H1 (cell line): ENCODE results near the gene HIVEP2.

Experiments
- ASH2L ChIP-seq: fragments of 200-600, 300-600 bp; sonication (generic); IDR thresholded peaks from one replicate; pipeline ENCODE4 v1.7.1; 2017; ENCODE audit warnings: low read length
- CTCF ChIP-seq, 3 experiments: IDR thresholded peaks; 1 replicate in 2 of 3; 2 replicates in 1 of 3; pipeline versions ENCODE4 v1.5.1 to v1.6.1; 2011; ENCODE audit warnings: low read length in 3 of 3, mild to moderate bottlenecking in 3 of 3, inconsistent platforms in 2 of 3, low read depth in 1 of 3, moderate library complexity in 1 of 3; ENCODE audit not compliant: insufficient read depth in 1 of 3; ENCODE audit errors: control extremely low read depth in 1 of 3
- JUND ChIP-seq: IDR thresholded peaks from 2 replicates; pipeline ENCODE4 v1.6.1; 2011; ENCODE audit warnings: mild to moderate bottlenecking, improper control_type of control experiment, low read length
- POLR2AphosphoS5 ChIP-seq: IDR thresholded peaks from 2 replicates; pipeline ENCODE4 v1.6.1; 2011; ENCODE audit warnings: low read depth, low read length
- TAF1 ChIP-seq: IDR thresholded peaks from 2 replicates; pipeline ENCODE4 v1.6.1; 2011; ENCODE audit warnings: mild to moderate bottlenecking, low read depth, low read length
- YY1 ChIP-seq: IDR thresholded peaks from 2 replicates; pipeline ENCODE4 v1.6.1; 2011; ENCODE audit warnings: low read depth, mild to moderate bottlenecking, low read length

- TF ChIP-seq POLR2AphosphoS5: no peak
- TF ChIP-seq CTCF (IDR thresholded peaks at IDR 0.05; ENCODE audit: control extremely low read depth in 1 of 3, insufficient read depth in 1 of 3, low read depth in 1 of 3, low read length in 3 of 3): no peak
- no peak for TF ChIP-seq YY1
- TF ChIP-seq ASH2L: no peak
- TF ChIP-seq TAF1: no peak
- TF ChIP-seq JUND: no peak
These were observed 128.9 kb downstream of the HIVEP2 start for GRCh38 chr6:142816031-142816430.
